Erythroblast (primary cell): ENCODE measurements around the gene KAZN.

ENCODE experiments used
- DNase-seq, 2 experiments: peaks; one replicate each; lab custom pipeline; 2025; lab: John Stamatoyannopoulos, UW
- GATA1 ChIP-seq: IDR thresholded peaks from 2 replicates; pipeline ENCODE4 v1.6.1; 2011; ENCODE audit warnings: low read depth, mild to moderate bottlenecking, control low read depth, low read length, moderate library complexity
- POLR2A ChIP-seq: IDR thresholded peaks from 2 replicates; pipeline ENCODE4 v1.6.1; 2011; ENCODE audit warnings: mild to moderate bottlenecking, low read length

KAZN gene

GRCh38 chr1:15056515-15057285, 458.2 kb downstream of the KAZN start:
- no peak for DNase-seq
- no peak for TF ChIP-seq POLR2A
- no peak for TF ChIP-seq GATA1

- no peak for DNase-seq
- no peak for TF ChIP-seq GATA1
- no peak for TF ChIP-seq POLR2A
Measured at GRCh38 chr1:15057834-15058233, 459.3 kb downstream of the KAZN start.

GRCh38 chr1:15058261-15058660, 459.8 kb downstream of the KAZN start:
- no peak for DNase-seq
- no peak for TF ChIP-seq GATA1

- DNase-seq = no peak
- TF ChIP-seq POLR2A (no peak), GATA1 (no peak)
Measured at GRCh38 chr1:15060104-15060503, 461.6 kb downstream of the KAZN start.

GRCh38 chr1:15062479-15063099, 464.1 kb downstream of the KAZN start:
- DNase-seq = peak in 1 of 2 experiments; percentile 19
- no peak for TF ChIP-seq POLR2A
- no peak for TF ChIP-seq GATA1

- TF ChIP-seq POLR2A (no peak), GATA1 (no peak)
- DNase-seq = no peak
Measured at GRCh38 chr1:15063346-15063745, 464.9 kb downstream of the KAZN start.

GRCh38 chr1:15063783-15064182, 465.3 kb downstream of the KAZN start:
- DNase-seq = no peak
- TF ChIP-seq GATA1 = no peak
- TF ChIP-seq POLR2A = no peak

GRCh38 chr1:15064217-15064929, 465.9 kb downstream of the KAZN start:
- no peak for DNase-seq
- TF ChIP-seq POLR2A (no peak), GATA1 (no peak)

- TF ChIP-seq GATA1 (no peak), POLR2A (no peak)
- no peak for DNase-seq
Measured at GRCh38 chr1:15065291-15065690, 466.8 kb downstream of the KAZN start.

GRCh38 chr1:15065736-15066135, 467.3 kb downstream of the KAZN start:
- no peak for DNase-seq
- TF ChIP-seq GATA1 (no peak), POLR2A (no peak)

- no peak for DNase-seq
Measured at GRCh38 chr1:15066191-15066590, 467.7 kb downstream of the KAZN start.

GRCh38 chr1:15067148-15067547, 468.7 kb downstream of the KAZN start:
- TF ChIP-seq GATA1 (no peak), POLR2A (no peak)
- no peak for DNase-seq

More at GRCh38 chr1:15066191-15066590, 467.7 kb downstream of the KAZN start:
- TF ChIP-seq POLR2A (no peak), GATA1 (no peak)

- TF ChIP-seq POLR2A (no peak), GATA1 (no peak)
- no peak for DNase-seq
Measured at GRCh38 chr1:15068152-15068551, 469.7 kb downstream of the KAZN start.

GRCh38 chr1:15068997-15069396, 470.5 kb downstream of the KAZN start:
- TF ChIP-seq POLR2A (no peak), GATA1 (no peak)
- no peak for DNase-seq
